ENCODE measurements around the gene UCHL1.

DNA sequence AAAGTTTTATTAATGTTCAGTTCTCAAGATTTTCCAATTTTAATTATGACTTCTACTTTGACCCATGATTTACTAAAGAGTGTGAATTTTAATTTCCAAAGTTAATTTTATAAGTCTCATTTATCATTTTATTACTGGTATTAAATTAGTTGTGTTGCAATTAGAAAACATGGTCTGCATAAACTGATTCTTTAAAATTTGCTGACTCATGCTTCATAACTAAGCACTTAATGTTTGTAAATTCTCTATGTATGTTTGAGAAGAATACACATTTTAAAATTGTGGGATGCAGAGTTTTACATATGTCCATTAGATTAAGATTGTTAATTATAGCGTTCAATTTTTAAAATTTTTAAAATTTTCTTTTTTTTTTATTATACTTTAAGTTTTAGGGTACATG lies 20.2 kb upstream of the UCHL1 start:
- TF ChIP-seq, protein P1, sequence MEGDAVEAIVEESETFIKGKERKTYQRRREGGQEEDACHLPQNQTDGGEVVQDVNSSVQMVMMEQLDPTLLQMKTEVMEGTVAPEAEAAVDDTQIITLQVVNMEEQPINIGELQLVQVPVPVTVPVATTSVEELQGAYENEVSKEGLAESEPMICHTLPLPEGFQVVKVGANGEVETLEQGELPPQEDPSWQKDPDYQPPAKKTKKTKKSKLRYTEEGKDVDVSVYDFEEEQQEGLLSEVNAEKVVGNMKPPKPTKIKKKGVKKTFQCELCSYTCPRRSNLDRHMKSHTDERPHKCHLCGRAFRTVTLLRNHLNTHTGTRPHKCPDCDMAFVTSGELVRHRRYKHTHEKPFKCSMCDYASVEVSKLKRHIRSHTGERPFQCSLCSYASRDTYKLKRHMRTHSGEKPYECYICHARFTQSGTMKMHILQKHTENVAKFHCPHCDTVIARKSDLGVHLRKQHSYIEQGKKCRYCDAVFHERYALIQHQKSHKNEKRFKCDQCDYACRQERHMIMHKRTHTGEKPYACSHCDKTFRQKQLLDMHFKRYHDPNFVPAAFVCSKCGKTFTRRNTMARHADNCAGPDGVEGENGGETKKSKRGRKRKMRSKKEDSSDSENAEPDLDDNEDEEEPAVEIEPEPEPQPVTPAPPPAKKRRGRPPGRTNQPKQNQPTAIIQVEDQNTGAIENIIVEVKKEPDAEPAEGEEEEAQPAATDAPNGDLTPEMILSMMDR (IDR thresholded peaks at IDR 0.05; ENCODE audit: low read depth, low read length, missing input control), result no peak
- TF ChIP-seq, protein P2, sequence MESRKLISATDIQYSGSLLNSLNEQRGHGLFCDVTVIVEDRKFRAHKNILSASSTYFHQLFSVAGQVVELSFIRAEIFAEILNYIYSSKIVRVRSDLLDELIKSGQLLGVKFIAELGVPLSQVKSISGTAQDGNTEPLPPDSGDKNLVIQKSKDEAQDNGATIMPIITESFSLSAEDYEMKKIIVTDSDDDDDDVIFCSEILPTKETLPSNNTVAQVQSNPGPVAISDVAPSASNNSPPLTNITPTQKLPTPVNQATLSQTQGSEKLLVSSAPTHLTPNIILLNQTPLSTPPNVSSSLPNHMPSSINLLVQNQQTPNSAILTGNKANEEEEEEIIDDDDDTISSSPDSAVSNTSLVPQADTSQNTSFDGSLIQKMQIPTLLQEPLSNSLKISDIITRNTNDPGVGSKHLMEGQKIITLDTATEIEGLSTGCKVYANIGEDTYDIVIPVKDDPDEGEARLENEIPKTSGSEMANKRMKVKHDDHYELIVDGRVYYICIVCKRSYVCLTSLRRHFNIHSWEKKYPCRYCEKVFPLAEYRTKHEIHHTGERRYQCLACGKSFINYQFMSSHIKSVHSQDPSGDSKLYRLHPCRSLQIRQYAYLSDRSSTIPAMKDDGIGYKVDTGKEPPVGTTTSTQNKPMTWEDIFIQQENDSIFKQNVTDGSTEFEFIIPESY (IDR thresholded peaks at IDR 0.05), result no peak
- no peak for TF ChIP-seq YY1 (IDR thresholded peaks at IDR 0.05)
- TF ChIP-seq EGR1 (IDR thresholded peaks at IDR 0.05; ENCODE audit: low read depth in 2 of 2), result no peak
